Transverse colon (tissue), 4 donors: Measurements from ENCODE around the gene ZNF281. TPM values are rescaled to one million over a fixed set of nuclear protein-coding genes. Genes with fewer than 3 reads are reported as not detected.

ENCODE experiments used
- DNase-seq: peaks from one replicate; pipeline ENCODE4 v3.0.0-alpha.2; 2019
- H3K27ac ChIP-seq, 4 donors: fragments of 200-600 bp; sonication (generic); 2 replicates each; pipeline ENCODE4 v1.5.1; 2016 to 2018; ENCODE audit warnings: inconsistent platforms in 4 of 4
- H3K27me3 ChIP-seq: fragments of 200-600 bp; sonication (generic); 2 replicates; pipeline ENCODE4 v1.5.1; 2017; ENCODE audit warnings: inconsistent platforms
- H3K36me3 ChIP-seq, 4 donors: fragments of 200-600 bp; sonication (generic); 2 replicates each; pipeline ENCODE4 v1.5.1; 2017 to 2019; ENCODE audit warnings: inconsistent platforms in 4 of 4
- H3K4me1 ChIP-seq, 4 donors: fragments of 200-600 bp; sonication (generic); 2 replicates each; pipeline ENCODE4 v1.5.1; 2017 to 2020; ENCODE audit warnings: inconsistent platforms in 4 of 4
- H3K4me3 ChIP-seq, 4 donors: fragments of 200-600 bp; sonication (generic); 1 replicate in 1 of 4; 2 replicates in 3 of 4; pipeline versions ENCODE4 v1.5.1 to v1.6.1; 2017 to 2019; ENCODE audit warnings: inconsistent platforms in 4 of 4
- H3K9me3 ChIP-seq, 2 donors: fragments of 200-600 bp; sonication (generic); 2 replicates each; pipeline ENCODE4 v1.5.1; 2017 to 2019; ENCODE audit warnings: inconsistent platforms in 2 of 2
- EP300 ChIP-seq: sonication (generic); formaldehyde crosslinking; IDR thresholded peaks from one replicate; pipeline ENCODE4 v1.6.1; 2017; ENCODE audit warnings: antibody characterized with exemption, low read depth
- POLR2A ChIP-seq: fragments of 450-650 bp; IDR thresholded peaks from one replicate; pipeline ENCODE4 v1.6.1; 2016; ENCODE audit warnings: antibody characterized with exemption, mild to moderate bottlenecking, moderate library complexity
- POLR2AphosphoS5 ChIP-seq, 3 donors: sonication (generic); formaldehyde crosslinking; IDR thresholded peaks; one replicate each; pipeline ENCODE4 v1.6.1; 2016; ENCODE audit warnings: antibody characterized with exemption in 3 of 3
- WGBS, 2 donors: methylation state at CpG; one replicate each; pipeline ENCODE4 v1.1.5; 2018; ENCODE audit warnings: low coverage in 1 of 2; 5-methylcytosine and 5-hydroxymethylcytosine counted together
- in situ Hi-C, 4 donors: fragments of 200-750 bp; cut with MboI; loops; one replicate each; pipeline versions ENCODE4 v1.15.0 to v1.15.1; 2017; ENCODE audit warnings: low sequenced_read_pairs in 3 of 4, low pct_ligation_motif_present in 1 of 4, low pct_unique_long_range_greater_than_20kb in 1 of 4
- intact Hi-C: fragments of 100-400 bp; cut with DNase I; formaldehyde crosslinking; loops from one replicate; pipeline ENCODE4 v1.15.1; 2023; ENCODE audit warnings: low total_unique reads
- total RNA-seq, 4 donors: library from RNA; depleted of rRNA; stranded (reverse); fragments of >200 nt; gene quantifications; one replicate each; pipeline ENCODE4 v1.1.0, GENCODE V29; 2016
- TF ChIP-seq, protein P1 (sequence below), 5 experiments: fragments of 200-600 bp in 3 of 5; fragments of 450-650 bp in 2 of 5; sonication (generic) in 3 of 5; IDR thresholded peaks; 1 replicate in 2 of 5; 2 replicates in 3 of 5; pipeline ENCODE4 v1.5.1; 2016 to 2017; ENCODE audit warnings: antibody characterized with exemption in 5 of 5, inconsistent platforms in 3 of 5, mild to moderate bottlenecking in 2 of 5, moderate library complexity in 1 of 5

ZNF281 gene
- total RNA-seq, 4 donors from 2014 or later: 7.5 to 15.1 (median 10.9) TPM

DNA sequence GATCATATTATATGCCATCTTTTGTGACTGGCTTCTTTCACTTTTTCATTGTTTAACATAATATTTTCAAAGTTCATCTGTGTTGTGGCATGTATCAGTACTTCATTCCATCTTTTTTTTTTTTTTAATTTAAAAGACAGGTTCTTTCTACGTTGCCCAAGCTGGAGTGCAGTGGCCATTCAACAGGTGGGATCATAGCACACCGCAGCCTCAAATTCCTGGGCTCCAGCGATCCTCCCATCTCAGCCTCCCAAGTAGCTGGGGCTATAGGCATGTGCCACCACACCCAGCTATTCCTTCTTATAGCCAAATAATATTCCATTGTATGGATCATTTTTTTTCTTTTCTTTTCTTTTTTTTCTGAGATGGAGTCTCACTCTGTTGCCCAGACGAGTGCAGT lies 34.6 kb upstream of the ZNF281 start:
- WGBS, 2 donors: 96% methylated on average over 4 of the region's 4 CpGs
- Histone ChIP-seq H3K9me3 (no peaks in the 10 kb centered on the region), H3K27ac (no peak overlapping the region), H3K4me3 (no peak overlapping the region), H3K36me3 (no peaks in the 10 kb centered on the region), H3K27me3 (no peaks in the 10 kb centered on the region), H3K4me1 (no peaks in the 10 kb centered on the region)
- no peak for DNase-seq
- in situ Hi-C loops: no loop called here
- no peak for TF ChIP-seq POLR2A
- TF ChIP-seq POLR2AphosphoS5 (IDR thresholded peaks at IDR 0.05): no peak
- TF ChIP-seq, protein P1, sequence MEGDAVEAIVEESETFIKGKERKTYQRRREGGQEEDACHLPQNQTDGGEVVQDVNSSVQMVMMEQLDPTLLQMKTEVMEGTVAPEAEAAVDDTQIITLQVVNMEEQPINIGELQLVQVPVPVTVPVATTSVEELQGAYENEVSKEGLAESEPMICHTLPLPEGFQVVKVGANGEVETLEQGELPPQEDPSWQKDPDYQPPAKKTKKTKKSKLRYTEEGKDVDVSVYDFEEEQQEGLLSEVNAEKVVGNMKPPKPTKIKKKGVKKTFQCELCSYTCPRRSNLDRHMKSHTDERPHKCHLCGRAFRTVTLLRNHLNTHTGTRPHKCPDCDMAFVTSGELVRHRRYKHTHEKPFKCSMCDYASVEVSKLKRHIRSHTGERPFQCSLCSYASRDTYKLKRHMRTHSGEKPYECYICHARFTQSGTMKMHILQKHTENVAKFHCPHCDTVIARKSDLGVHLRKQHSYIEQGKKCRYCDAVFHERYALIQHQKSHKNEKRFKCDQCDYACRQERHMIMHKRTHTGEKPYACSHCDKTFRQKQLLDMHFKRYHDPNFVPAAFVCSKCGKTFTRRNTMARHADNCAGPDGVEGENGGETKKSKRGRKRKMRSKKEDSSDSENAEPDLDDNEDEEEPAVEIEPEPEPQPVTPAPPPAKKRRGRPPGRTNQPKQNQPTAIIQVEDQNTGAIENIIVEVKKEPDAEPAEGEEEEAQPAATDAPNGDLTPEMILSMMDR (IDR thresholded peaks at IDR 0.05): no peak
- TF ChIP-seq EP300: no peak
- intact Hi-C loops: no loop called here

DNA sequence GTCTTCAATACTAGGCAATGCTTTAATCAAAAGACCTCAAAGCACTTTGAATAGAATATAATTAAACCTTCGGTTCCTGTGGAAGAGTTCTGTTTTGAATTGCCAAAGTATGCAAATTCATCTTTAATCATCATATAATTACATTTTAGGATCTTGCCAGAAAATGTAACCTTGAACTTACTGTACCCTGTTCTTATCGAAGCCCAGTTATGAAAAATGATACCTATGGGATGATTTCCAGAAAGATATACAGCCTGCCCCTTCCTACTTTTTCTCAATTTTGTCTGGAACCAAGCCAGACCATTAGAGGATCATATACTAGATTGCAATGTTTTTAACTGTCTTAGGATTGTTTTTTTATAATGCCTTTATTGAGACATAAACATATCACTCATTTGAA lies 34.0 kb upstream of the ZNF281 start:
- H3K27me3 ChIP-seq: no peaks in the 10 kb centered on the region
- no peaks in the 10 kb centered on the region for H3K36me3 ChIP-seq
- in situ Hi-C loops: no loop called here
- intact Hi-C loops: no loop called here
- TF ChIP-seq EP300 (no peak), POLR2AphosphoS5 (IDR thresholded peaks at IDR 0.05) (no peak), POLR2A (no peak)
- TF ChIP-seq, protein P1 (IDR thresholded peaks at IDR 0.05): no peak
- H3K27ac ChIP-seq: no peak overlapping the region
- H3K4me3 ChIP-seq: no peak overlapping the region
- H3K4me1 ChIP-seq: no peaks in the 10 kb centered on the region
- WGBS, 2 donors: 68 to 70% methylated on average over 2 of the region's 2 CpGs
- no peaks in the 10 kb centered on the region for H3K9me3 ChIP-seq
- no peak for DNase-seq

DNA sequence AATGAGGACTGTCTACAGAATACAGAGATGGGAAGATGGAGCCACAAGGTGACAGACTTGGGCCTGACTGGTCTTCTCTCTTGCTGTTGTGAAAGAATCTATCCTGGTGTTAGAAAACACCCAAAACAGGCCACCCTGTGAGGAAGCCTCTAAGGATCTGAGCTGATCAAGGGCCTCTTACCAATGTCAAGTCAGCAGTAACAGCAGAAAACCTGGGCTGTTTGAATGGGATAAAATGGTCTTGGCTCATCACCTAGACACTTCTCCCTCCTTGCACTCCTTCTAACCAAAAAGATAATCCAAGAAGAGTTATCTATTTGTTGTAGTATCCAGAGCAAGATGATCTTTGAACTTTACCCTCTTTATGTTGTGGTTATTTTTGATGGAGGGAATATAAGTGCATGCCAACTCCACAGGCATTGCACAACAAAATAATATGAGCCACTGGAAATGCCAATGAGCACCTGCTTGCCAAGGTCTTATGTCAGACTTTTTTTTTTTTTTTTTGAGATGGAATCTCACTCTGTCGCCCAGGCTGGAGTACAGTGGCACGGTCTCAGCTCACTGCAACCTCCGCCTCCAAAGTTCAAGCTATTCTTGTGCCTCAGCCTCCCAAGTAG lies 32.8 kb upstream of the ZNF281 start:
- H3K4me3 ChIP-seq: no peak overlapping the region
- WGBS, 2 donors: 92% methylated on average over 3 of the region's 3 CpGs; no CpG with 5 or more reads in 1 of the 2 donors
- no peak overlapping the region for H3K27ac ChIP-seq
- no peaks in the 10 kb centered on the region for H3K27me3 ChIP-seq
- DNase-seq: no peak
- H3K36me3 ChIP-seq: no peaks in the 10 kb centered on the region
- TF ChIP-seq, protein P1 (IDR thresholded peaks at IDR 0.05): no peak
- TF ChIP-seq POLR2AphosphoS5 (IDR thresholded peaks at IDR 0.05) (no peak), EP300 (no peak), POLR2A (no peak)
- in situ Hi-C loops (no loop called here), intact Hi-C loops (no loop called here)
- H3K9me3 ChIP-seq: no peaks in the 10 kb centered on the region
- peaks cover 0 to 9% (median under 1%) of the 10 kb centered on the region in 4 donors for H3K4me1 ChIP-seq

DNA sequence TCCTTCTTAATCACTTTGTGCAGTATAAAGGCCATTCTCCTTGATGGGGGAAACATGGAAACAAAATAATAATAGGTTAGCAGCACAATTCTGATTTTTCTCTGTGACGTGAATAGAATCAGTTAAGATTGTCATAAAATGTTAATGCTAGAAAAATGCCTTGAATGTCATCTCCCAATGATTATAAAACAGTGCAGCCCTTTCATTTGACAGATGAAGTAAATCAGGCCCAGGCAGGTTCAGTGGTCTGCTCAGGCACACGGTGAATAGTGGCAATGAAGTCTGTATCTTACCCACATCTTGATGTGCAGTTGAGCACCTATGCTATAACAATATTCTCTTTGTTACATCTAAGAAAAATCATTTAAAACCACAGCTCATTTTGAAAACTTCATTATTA lies 32.2 kb upstream of the ZNF281 start:
- 55 to 78% methylated on average over 2 of the region's 2 CpGs for WGBS, 2 donors
- TF ChIP-seq POLR2AphosphoS5 (IDR thresholded peaks at IDR 0.05) (no peak), EP300 (no peak), POLR2A (no peak)
- TF ChIP-seq, protein P1 (IDR thresholded peaks at IDR 0.05): no peak
- Histone ChIP-seq H3K27ac (no peak overlapping the region), H3K36me3 (no peaks in the 10 kb centered on the region), H3K4me3 (no peak overlapping the region), H3K4me1 (peaks cover 0 to 13% (median 3%) of the 10 kb centered on the region in 4 donors), H3K27me3 (no peaks in the 10 kb centered on the region), H3K9me3 (no peaks in the 10 kb centered on the region)
- no peak for DNase-seq
- intact Hi-C loops (no loop called here), in situ Hi-C loops (no loop called here)
